H7 (cell line): ENCODE data around the gene TOLLIP. TPM values are rescaled to one million over a fixed set of nuclear protein-coding genes. Genes with fewer than 3 reads are reported as not detected.

ENCODE experiments used
- DNase-seq: peaks from one replicate; pipeline ENCODE4 v3.0.0; 2012
- H3K27me3 ChIP-seq: 2 replicates; pipeline ENCODE4 v1.6.0; 2011; ENCODE audit warnings: mild to moderate bottlenecking, low read length; ENCODE audit not compliant: control insufficient read depth, insufficient read depth
- H3K36me3 ChIP-seq: replicated peaks from 2 replicates; pipeline ENCODE4 v1.5.1; 2011; ENCODE audit warnings: low read length; ENCODE audit not compliant: control insufficient read depth, insufficient read depth
- H3K4me3 ChIP-seq: 2 replicates; pipeline ENCODE4 v1.5.1; 2011; ENCODE audit warnings: low read depth, mild to moderate bottlenecking, control low read depth, low read length, moderate library complexity; ENCODE audit not compliant: insufficient read depth
- total RNA-seq: library from RNA; depleted of rRNA; stranded (reverse); fragments of >200 nt; shearing (Covaris generic); gene quantifications from 2 replicates; pipeline ENCODE4 v1.2.3, GENCODE V29; 2014; rRNA removed

TOLLIP gene
- total RNA-seq, 1 experiment from 2014 or later, result 11.2 TPM

GRCh38 chr11:1225386-1226225 lies 83.8 kb downstream of the TOLLIP start:
- H3K27me3 ChIP-seq, result no peaks in the 10 kb centered on the region
- no peaks in the 10 kb centered on the region for H3K36me3 ChIP-seq
- no peak overlapping the region for H3K4me3 ChIP-seq
- peak; percentile 76 for DNase-seq

GRCh38 chr11:1224491-1225385 lies 84.7 kb downstream of the TOLLIP start:
- no peaks in the 10 kb centered on the region for H3K27me3 ChIP-seq
- peak; percentile 97 for DNase-seq
- H3K36me3 ChIP-seq, result no peaks in the 10 kb centered on the region
- H3K4me3 ChIP-seq, result no peak overlapping the region

Other genes starting within 250 kb of the TOLLIP start
- not detected in 2 replicates for gene MUC2, start 234.8 kb downstream of the TOLLIP start, total RNA-seq
- not detected in 2 replicates for gene MUC5AC, start 151.7 kb downstream of the TOLLIP start, total RNA-seq
- under 0.01 and 0.07 TPM in 2 replicates for gene MUC5B, start 86.6 kb downstream of the TOLLIP start, total RNA-seq
- 22.2 and 23.6 TPM in 2 replicates for gene BRSK2, start 80.3 kb upstream of the TOLLIP start, total RNA-seq
- 17.3 and 20.2 TPM in 2 replicates for gene MOB2, start 177.1 kb upstream of the TOLLIP start, total RNA-seq